Sigmoid colon (tissue), 4 donors: ENCODE measurements around the gene GBF1.
"Not testable (repeated sequence)": the region's sequence is repeated elsewhere in the genome, so short reads cannot be mapped to it uniquely, and the experiment has no call there.

Experiments used
- CTCF ChIP-seq, 4 experiments: fragments of 450-650 bp in 3 of 4; fragments of 200-600 bp in 1 of 4; IDR thresholded peaks; one replicate each; pipeline ENCODE4 v1.5.1; 2016 to 2019; ENCODE audit warnings: antibody characterized with exemption in 4 of 4, mild to moderate bottlenecking in 3 of 4, moderate library complexity in 2 of 4
- POLR2AphosphoS5 ChIP-seq, 4 donors: sonication (generic); formaldehyde crosslinking; IDR thresholded peaks; one replicate each; pipeline ENCODE4 v1.6.1; 2017; ENCODE audit warnings: antibody characterized with exemption in 4 of 4

GRCh38 chr10:102213599-102213998 lies 31.7 kb upstream of the GBF1 start:
- not testable (repeated sequence) for TF ChIP-seq CTCF, POLR2AphosphoS5 (IDR thresholded peaks at IDR 0.05)
